Breast epithelium (tissue), 4 donors: Measurements from ENCODE around the gene MAFG. TPM values are rescaled to one million over a fixed set of nuclear protein-coding genes. Genes with fewer than 3 reads are reported as not detected.

Source experiments
- DNase-seq, 2 donors: peaks; one replicate each; pipeline ENCODE4 v3.0.0-alpha.2; 2019; ENCODE audit warnings: low spot score in 2 of 2
- H3K27ac ChIP-seq, 2 donors: fragments of 200-600 bp; sonication (generic) in 1 of 2; one replicate each; pipeline ENCODE4 v1.5.1; 2016 to 2019; ENCODE audit warnings: mild to moderate bottlenecking in 1 of 2
- H3K27me3 ChIP-seq, 2 donors: fragments of 200-600 bp; sonication (generic) in 1 of 2; one replicate each; pipeline versions ENCODE4 v1.5.1 to v1.6.0; 2017 to 2019; ENCODE audit warnings: control low read depth in 1 of 2, mild to moderate bottlenecking in 1 of 2
- H3K36me3 ChIP-seq: fragments of 200-600 bp; one replicate; pipeline ENCODE4 v1.5.1; 2019
- H3K4me1 ChIP-seq, 2 donors: fragments of 200-600 bp; sonication (generic); one replicate each; pipeline ENCODE4 v1.5.1; 2016 to 2019; ENCODE audit warnings: control low read depth in 1 of 2
- H3K4me3 ChIP-seq, 3 donors: fragments of 200-600 bp; sonication (generic); 1 replicate in 2 of 3; 2 replicates in 1 of 3; pipeline ENCODE4 v1.5.1; 2016 to 2019; ENCODE audit warnings: mild to moderate bottlenecking in 3 of 3, moderate library complexity in 2 of 3
- H3K9me3 ChIP-seq, 2 donors: fragments of 200-600 bp; sonication (generic) in 1 of 2; one replicate each; pipeline ENCODE4 v1.5.1; 2016 to 2019; ENCODE audit warnings: control low read depth in 1 of 2
- CTCF ChIP-seq, 3 donors: fragments of 450-650 bp; IDR thresholded peaks; one replicate each; pipeline ENCODE4 v1.5.1; 2016 to 2017; ENCODE audit warnings: antibody characterized with exemption in 3 of 3, mild to moderate bottlenecking in 3 of 3, moderate library complexity in 3 of 3
- POLR2A ChIP-seq: fragments of 450-650 bp; IDR thresholded peaks from one replicate; pipeline ENCODE4 v1.6.1; 2016; ENCODE audit warnings: antibody characterized with exemption, mild to moderate bottlenecking, moderate library complexity
- POLR2AphosphoS5 ChIP-seq, 3 donors: sonication (generic); formaldehyde crosslinking; IDR thresholded peaks; one replicate each; pipeline ENCODE4 v1.6.1; 2017; ENCODE audit warnings: antibody characterized with exemption in 3 of 3
- intact Hi-C: fragments of 100-400 bp; cut with DNase I; formaldehyde crosslinking; loops from one replicate; pipeline ENCODE4 v1.15.1; 2023; ENCODE audit warnings: low total_unique reads
- total RNA-seq, 3 donors: library from RNA; depleted of rRNA; stranded (reverse); fragments of >200 nt; gene quantifications; one replicate each; pipeline ENCODE4 v1.1.0, GENCODE V29; 2016

Gene MAFG
- total RNA-seq, 3 donors from 2014 or later = 12.3 to 15.2 (median 14.1) TPM

- TF ChIP-seq POLR2AphosphoS5 (IDR thresholded peaks at IDR 0.05) (no peak), CTCF (IDR thresholded peaks at IDR 0.05) (no peak)
- no peak overlapping the region for H3K27ac ChIP-seq
- H3K27me3 ChIP-seq = no peaks in the 10 kb centered on the region
- intact Hi-C loops = loop anchor here (1.0 to 5.0 kb wide), 3 partner anchors 37 to 567 kb away; no protein-coding TSS in a partner anchor
- H3K4me3 ChIP-seq = no peak overlapping the region
- no peaks in the 10 kb centered on the region for H3K9me3 ChIP-seq
- no peak for DNase-seq
- H3K4me1 ChIP-seq = peaks cover 4 to 7% of the 10 kb centered on the region in 2 donors
- H3K36me3 ChIP-seq = no peaks in the 10 kb centered on the region
Measured at GRCh38 chr17:81889602-81890001, 37.9 kb downstream of the MAFG start.

DNA sequence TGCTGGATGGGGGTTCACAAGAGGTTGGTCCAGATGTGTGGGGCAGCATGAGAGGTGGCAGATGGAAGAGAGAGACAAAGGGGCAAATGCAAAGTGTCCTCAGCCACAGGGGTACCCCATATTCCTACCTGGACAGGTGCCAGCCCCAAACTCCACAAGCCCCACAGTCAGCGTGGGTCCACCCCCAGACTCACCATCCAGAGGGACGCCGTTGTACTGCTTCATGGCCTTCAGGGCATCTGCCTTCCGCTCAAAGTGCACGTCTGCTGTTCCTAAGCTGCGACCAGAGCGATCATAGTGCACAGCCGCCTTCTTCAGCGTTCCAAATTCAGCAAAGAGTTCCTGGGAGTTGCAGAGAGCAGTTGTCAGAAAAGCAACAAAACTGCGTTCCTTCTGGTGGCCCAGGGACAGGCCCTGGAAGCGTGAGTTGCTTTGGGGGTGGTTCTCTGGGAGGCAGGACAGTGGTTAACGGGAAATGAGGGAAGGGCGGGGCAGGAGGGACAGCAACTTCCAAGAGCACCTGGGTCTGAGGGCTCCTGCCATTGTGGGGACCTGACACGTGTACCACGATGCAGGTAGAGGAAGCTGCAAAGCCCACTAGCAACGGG lies 38.4 kb downstream of the MAFG start:
- Histone ChIP-seq H3K4me1 (peaks cover 4 to 7% of the 10 kb centered on the region in 2 donors), H3K4me3 (no peak overlapping the region), H3K27me3 (no peaks in the 10 kb centered on the region), H3K9me3 (no peaks in the 10 kb centered on the region), H3K36me3 (no peaks in the 10 kb centered on the region), H3K27ac (no peak overlapping the region)
- no peak for DNase-seq
- TF ChIP-seq POLR2A = no peak
- no peak for TF ChIP-seq POLR2AphosphoS5 (IDR thresholded peaks at IDR 0.05)
- TF ChIP-seq CTCF (IDR thresholded peaks at IDR 0.05) = no peak
- intact Hi-C loops = no loop called here

- no peak for TF ChIP-seq POLR2A
- TF ChIP-seq CTCF (IDR thresholded peaks at IDR 0.05) = no peak
- no peak for TF ChIP-seq POLR2AphosphoS5 (IDR thresholded peaks at IDR 0.05)
- H3K36me3 ChIP-seq = no peaks in the 10 kb centered on the region
- DNase-seq = no peak
- intact Hi-C loops = no loop called here
- no peak overlapping the region for H3K4me3 ChIP-seq
- H3K4me1 ChIP-seq = peaks cover 4 to 7% of the 10 kb centered on the region in 2 donors
- no peak overlapping the region for H3K27ac ChIP-seq
- H3K9me3 ChIP-seq = no peaks in the 10 kb centered on the region
- no peaks in the 10 kb centered on the region for H3K27me3 ChIP-seq
Measured at GRCh38 chr17:81888105-81888987, 39.2 kb downstream of the MAFG start.

DNA sequence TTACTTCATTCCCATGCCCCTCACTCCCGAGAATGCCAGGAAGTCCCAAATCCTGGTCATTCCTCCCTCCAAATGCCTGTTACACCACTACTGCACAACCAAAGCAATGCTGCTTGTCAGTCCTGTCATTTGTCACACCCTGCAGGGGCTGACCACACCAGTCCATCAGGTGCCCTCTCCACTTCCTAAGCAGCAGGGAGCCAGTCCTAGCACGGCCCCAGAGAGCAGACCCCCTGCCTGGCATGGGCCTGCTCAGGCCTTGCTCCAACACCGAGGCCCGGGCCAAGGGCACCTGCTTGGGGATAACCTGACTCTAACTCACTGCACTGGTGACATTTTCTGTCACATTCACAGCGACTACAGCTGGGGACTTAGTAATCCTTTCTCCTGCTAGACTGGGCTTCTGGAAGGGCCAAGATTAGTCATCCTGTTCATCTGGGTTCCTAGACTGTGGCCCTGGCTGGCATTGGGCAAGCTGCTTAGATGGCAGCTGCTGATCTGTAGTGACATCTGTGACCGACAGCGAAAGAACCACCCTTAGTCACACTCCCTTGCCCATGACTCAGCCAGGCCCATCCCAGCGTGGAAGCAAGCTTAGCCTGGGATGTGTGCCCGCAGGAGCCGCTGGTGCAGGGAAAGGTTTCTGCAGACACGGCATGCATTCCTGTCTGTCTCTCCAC lies 41.5 kb downstream of the MAFG start:
- no peaks in the 10 kb centered on the region for H3K9me3 ChIP-seq
- H3K4me3 ChIP-seq = no peak overlapping the region
- DNase-seq = no peak
- H3K27ac ChIP-seq = peak overlapping the region in 1 of 2 donors; percentile 11
- no peaks in the 10 kb centered on the region for H3K27me3 ChIP-seq
- H3K4me1 ChIP-seq = peaks cover 4 to 7% of the 10 kb centered on the region in 2 donors
- TF ChIP-seq POLR2A = no peak
- no peak for TF ChIP-seq POLR2AphosphoS5 (IDR thresholded peaks at IDR 0.05)
- no peak for TF ChIP-seq CTCF (IDR thresholded peaks at IDR 0.05)
- no peaks in the 10 kb centered on the region for H3K36me3 ChIP-seq
- intact Hi-C loops = no loop called here
